Liver (tissue), 9 donors: ENCODE results near the gene JAGN1. TPM values are rescaled to one million over a fixed set of nuclear protein-coding genes. Genes with fewer than 3 reads are reported as not detected.
A peak's percentile ranks its signal among the peaks of the same experiment; 100 is the strongest.

Source experiments
- DNase-seq: peaks from one replicate; pipeline ENCODE4 v3.0.0-alpha.2; 2017; ENCODE audit warnings: low spot score
- H3K27ac ChIP-seq, 2 donors: one replicate each; pipeline ENCODE4 v1.7.0; 2013; ENCODE audit warnings: inconsistent platforms in 2 of 2, low read length in 2 of 2, control low read depth in 1 of 2, low read depth in 1 of 2, mild to moderate bottlenecking in 1 of 2
- H3K27me3 ChIP-seq, 4 donors: one replicate each; pipeline versions ENCODE4 v1.6.1 to v1.7.0; 2013; ENCODE audit warnings: low read length in 3 of 4, inconsistent platforms in 1 of 4, mild to moderate bottlenecking in 1 of 4, moderate library complexity in 1 of 4; ENCODE audit not compliant: control insufficient read depth in 4 of 4, insufficient read depth in 4 of 4
- H3K36me3 ChIP-seq, 4 donors: one replicate each; pipeline versions ENCODE4 v1.6.1 to v1.7.0; 2013; ENCODE audit warnings: low read length in 3 of 4, mild to moderate bottlenecking in 3 of 4, low read depth in 1 of 4, moderate library complexity in 1 of 4; ENCODE audit not compliant: control insufficient read depth in 4 of 4, insufficient read depth in 3 of 4
- H3K4me1 ChIP-seq, 4 donors: one replicate each; pipeline versions ENCODE4 v1.6.1 to v1.7.0; 2013; ENCODE audit warnings: low read length in 3 of 4, mild to moderate bottlenecking in 3 of 4, moderate library complexity in 1 of 4; ENCODE audit not compliant: control insufficient read depth in 4 of 4, insufficient read depth in 4 of 4
- H3K4me3 ChIP-seq, 3 donors: one replicate each; pipeline versions ENCODE4 v1.6.1 to v1.7.0; 2013; ENCODE audit warnings: low read length in 3 of 3, control low read depth in 1 of 3, low read depth in 1 of 3, mild to moderate bottlenecking in 1 of 3
- H3K9ac ChIP-seq, 2 donors: one replicate each; pipeline ENCODE4 v1.7.0; 2013; ENCODE audit warnings: low read length in 2 of 2, mild to moderate bottlenecking in 2 of 2, moderate library complexity in 2 of 2, control low read depth in 1 of 2, low read depth in 1 of 2
- H3K9me3 ChIP-seq, 4 donors: one replicate each; pipeline versions ENCODE4 v1.6.1 to v1.7.0; 2013; ENCODE audit warnings: low read length in 3 of 4; ENCODE audit not compliant: control insufficient read depth in 4 of 4
- CTCF ChIP-seq: fragments of 150-350 bp; IDR thresholded peaks from 2 replicates; pipeline ENCODE4 v1.5.1; 2017; ENCODE audit warnings: improper control_type of control experiment, low read depth, low read length; ENCODE audit not compliant: missing input control
- EGR1 ChIP-seq, 2 donors: IDR thresholded peaks; 2 replicates each; pipeline ENCODE4 v1.6.1; 2016 to 2018; ENCODE audit warnings: antibody characterized with exemption in 2 of 2, low read depth in 2 of 2
- FOXA1 ChIP-seq: IDR thresholded peaks from 2 replicates; pipeline ENCODE4 v1.6.1; 2016; ENCODE audit warnings: antibody characterized with exemption
- FOXA2 ChIP-seq: IDR thresholded peaks from 2 replicates; pipeline ENCODE4 v1.6.1; 2016; ENCODE audit warnings: antibody characterized with exemption
- GABPA ChIP-seq, 2 donors: IDR thresholded peaks in 1 of 2; conservative IDR thresholded peaks in 1 of 2; 2 replicates each; pipeline ENCODE4 v1.6.1; 2016; ENCODE audit warnings: antibody characterized with exemption in 2 of 2, mild to moderate bottlenecking in 1 of 2, moderate library complexity in 1 of 2
- HNF4A ChIP-seq, 2 donors: conservative IDR thresholded peaks; 2 replicates each; pipeline ENCODE4 v1.6.1; 2016; ENCODE audit warnings: antibody characterized with exemption in 2 of 2, mild to moderate bottlenecking in 2 of 2
- HNF4G ChIP-seq: IDR thresholded peaks from 2 replicates; pipeline ENCODE4 v1.6.1; 2016; ENCODE audit warnings: antibody characterized with exemption
- JUND ChIP-seq, 2 donors: IDR thresholded peaks; 2 replicates each; pipeline ENCODE4 v1.6.1; 2016; ENCODE audit warnings: antibody characterized with exemption in 2 of 2
- MAX ChIP-seq: IDR thresholded peaks from 2 replicates; pipeline ENCODE4 v1.6.1; 2016; ENCODE audit warnings: antibody characterized with exemption
- NR2F2 ChIP-seq: IDR thresholded peaks from 2 replicates; pipeline ENCODE4 v1.6.1; 2016; ENCODE audit warnings: antibody characterized with exemption
- RAD21 ChIP-seq, 2 donors: IDR thresholded peaks; 2 replicates each; pipeline ENCODE4 v1.6.1; 2016; ENCODE audit warnings: antibody characterized with exemption in 2 of 2, mild to moderate bottlenecking in 2 of 2
- REST ChIP-seq: IDR thresholded peaks from 2 replicates; pipeline ENCODE4 v1.6.1; 2016; ENCODE audit warnings: antibody characterized with exemption, mild to moderate bottlenecking
- RXRA ChIP-seq, 2 donors: IDR thresholded peaks; 2 replicates each; pipeline ENCODE4 v1.6.1; 2017 to 2018; ENCODE audit warnings: antibody characterized with exemption in 2 of 2, mild to moderate bottlenecking in 1 of 2
- SP1 ChIP-seq: IDR thresholded peaks from 2 replicates; pipeline ENCODE4 v1.6.1; 2018; ENCODE audit warnings: antibody characterized with exemption, mild to moderate bottlenecking
- TAF1 ChIP-seq: conservative IDR thresholded peaks from 2 replicates; pipeline ENCODE4 v1.6.1; 2016; ENCODE audit warnings: antibody characterized with exemption, mild to moderate bottlenecking
- YY1 ChIP-seq: IDR thresholded peaks from 2 replicates; pipeline ENCODE4 v1.6.1; 2016; ENCODE audit warnings: antibody characterized with exemption, mild to moderate bottlenecking
- ZBTB33 ChIP-seq: IDR thresholded peaks from 2 replicates; pipeline ENCODE4 v1.6.1; 2016; ENCODE audit warnings: antibody characterized with exemption
- WGBS: extraction: QIAGEN DNeasy Blood & Tissue Kit; methylation state at CpG from one replicate; pipeline ENCODE4 v1.1.7; 2013; 5-methylcytosine and 5-hydroxymethylcytosine counted together
- polyA plus RNA-seq, 2 donors: library from polyadenylated mRNA; stranded (reverse) in 1 of 2; unstranded in 1 of 2; fragments of 200-250 nt in 1 of 2; fragments of >200 nt in 1 of 2; fragmentation: Nextera tagmentation in 1 of 2; extraction: Ambion mirVana in 1 of 2; gene quantifications; one replicate each; pipeline versions ENCODE4 v1.2.1 to v1.2.3, GENCODE V29; 2013 to 2015
- total RNA-seq, 2 donors: library from RNA; depleted of rRNA; stranded (reverse); fragments of >200 nt; gene quantifications; one replicate each; pipeline ENCODE4 v1.2.3, GENCODE V29; 2014
- TF ChIP-seq, protein P1 (sequence below): IDR thresholded peaks from 2 replicates; pipeline ENCODE4 v1.6.1; 2016; ENCODE audit warnings: antibody characterized with exemption
- donor health status: healthy.
- donor health status: healthy.
- donor health status: healthy.
- donor health status: healthy.
- donor health status: healthy.

Gene JAGN1
- total and polyA plus RNA-seq, 4 donors: 18.0 to 46.8 (median 30.6) TPM

DNA sequence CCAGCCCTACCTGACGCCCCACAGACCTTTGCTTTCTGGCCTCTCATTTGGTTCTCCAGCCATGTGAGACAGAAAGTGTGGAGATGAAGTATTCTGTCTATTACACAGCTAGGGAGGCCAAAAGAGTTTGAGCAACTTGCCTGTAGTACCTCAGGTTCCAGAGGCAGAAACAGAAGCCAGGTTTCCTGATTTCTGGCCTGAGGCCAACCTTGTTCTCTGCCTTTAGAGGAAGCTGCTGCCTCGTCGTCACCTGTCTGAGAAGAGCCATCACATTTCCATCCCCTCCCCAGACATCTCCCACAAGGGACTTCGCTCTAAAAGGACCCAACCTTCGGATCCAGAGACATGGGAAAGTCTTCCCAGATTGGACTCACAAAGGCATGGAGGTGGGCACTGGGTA, 16.1 kb downstream of the JAGN1 start (continued):
- no peak for TF ChIP-seq RAD21 (IDR thresholded peaks at IDR 0.05)
- TF ChIP-seq HNF4A (conservative IDR thresholded peaks at IDR 0.05): no peak
- no peak for TF ChIP-seq HNF4G
- TF ChIP-seq NR2F2: no peak
- TF ChIP-seq ZBTB33: no peak
- no peak for TF ChIP-seq RXRA (IDR thresholded peaks at IDR 0.05)

DNA sequence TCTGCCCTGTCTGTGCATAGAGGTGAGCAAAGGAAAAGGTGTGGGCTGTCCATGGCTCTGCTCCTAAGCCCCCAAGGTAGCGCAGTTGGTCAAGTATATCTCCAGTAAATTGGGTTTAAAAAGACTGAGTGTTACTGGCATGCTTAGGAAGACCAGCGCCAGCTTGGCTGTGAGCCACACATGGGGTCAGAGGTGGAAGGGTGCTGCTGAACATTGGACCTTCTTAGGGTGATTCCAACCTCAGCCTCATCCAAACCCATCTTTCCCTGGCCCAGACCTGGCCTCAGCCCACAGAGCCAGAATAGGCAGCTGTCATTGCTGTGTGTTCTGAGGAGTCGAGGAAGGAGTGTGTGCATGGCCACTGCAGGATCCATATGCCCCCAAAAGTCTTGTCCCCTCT, 17.9 kb downstream of the JAGN1 start:
- H3K4me1 ChIP-seq: peaks cover 8 to 59% (median 48%) of the 10 kb centered on the region in 4 donors
- 43% methylated on average over 3 of the region's 3 CpGs for WGBS
- TF ChIP-seq GABPA (IDR thresholded peaks at IDR 0.05 in 1 of 2, conservative IDR thresholded peaks at IDR 0.05 in 1 of 2): no peak
- no peak for TF ChIP-seq CTCF
- no peak for TF ChIP-seq ZBTB33
- TF ChIP-seq YY1: no peak
- no peak for TF ChIP-seq JUND (IDR thresholded peaks at IDR 0.05)
- no peak for TF ChIP-seq RAD21 (IDR thresholded peaks at IDR 0.05)
- TF ChIP-seq MAX: no peak
- TF ChIP-seq REST: no peak
- TF ChIP-seq FOXA1: no peak
- TF ChIP-seq HNF4G: no peak
- peak; percentile 65 for TF ChIP-seq NR2F2
- TF ChIP-seq FOXA2: no peak
- TF ChIP-seq EGR1 (IDR thresholded peaks at IDR 0.05; ENCODE audit: low read depth in 2 of 2): no peak
- peak in 1 of 2 donors; percentile 30 for TF ChIP-seq RXRA (IDR thresholded peaks at IDR 0.05)
- TF ChIP-seq, protein P1, sequence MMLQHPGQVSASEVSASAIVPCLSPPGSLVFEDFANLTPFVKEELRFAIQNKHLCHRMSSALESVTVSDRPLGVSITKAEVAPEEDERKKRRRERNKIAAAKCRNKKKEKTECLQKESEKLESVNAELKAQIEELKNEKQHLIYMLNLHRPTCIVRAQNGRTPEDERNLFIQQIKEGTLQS: no peak
- no peak for TF ChIP-seq TAF1
- peak; percentile 43 for TF ChIP-seq SP1
- TF ChIP-seq HNF4A (conservative IDR thresholded peaks at IDR 0.05): peak; percentile 46 to 77
- no peaks in the 10 kb centered on the region for H3K27me3 ChIP-seq
- H3K9ac ChIP-seq: no peak overlapping the region
- no peak overlapping the region for H3K4me3 ChIP-seq
- no peaks in the 10 kb centered on the region for H3K9me3 ChIP-seq
- no peaks in the 10 kb centered on the region for H3K36me3 ChIP-seq
- no peak for DNase-seq
- H3K27ac ChIP-seq: peak overlapping the region; percentile 9 to 60
